M059J (cell line): Measurements from ENCODE around the gene PDE4B. TPM values are rescaled to one million over a fixed set of nuclear protein-coding genes. Genes with fewer than 3 reads are reported as not detected.

Experiments used
- DNase-seq: peaks from one replicate; pipeline ENCODE4 v3.0.0-alpha.2; 2012; ENCODE audit warnings: low read depth
- total RNA-seq: library from RNA; depleted of rRNA; stranded (reverse); fragments of >200 nt; shearing (Covaris generic); gene quantifications from 2 replicates; pipeline ENCODE4 v1.2.3, GENCODE V29; 2014

PDE4B gene
- total RNA-seq, 1 experiment from 2014 or later = 5.8 TPM

DNA sequence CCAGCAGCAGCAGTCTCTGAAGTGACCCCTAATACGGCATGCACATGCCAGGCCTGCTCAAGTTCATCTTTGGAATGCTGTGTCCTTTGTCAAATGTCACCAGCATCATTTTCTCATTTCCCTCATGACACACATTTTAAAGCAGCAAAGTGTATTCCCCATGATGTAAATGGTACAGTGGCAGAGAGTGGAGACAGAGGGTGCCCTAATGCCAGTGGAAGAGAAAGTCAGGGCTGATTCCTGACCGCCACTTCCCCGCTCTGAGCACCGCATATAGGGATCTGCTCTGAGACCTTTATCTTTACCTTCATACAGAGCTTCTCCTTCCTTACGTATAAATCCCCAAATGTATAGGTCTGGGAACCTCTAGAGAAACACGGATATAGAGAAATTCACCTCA is 518.9 kb downstream of the PDE4B start:
- DNase-seq = no peak

GRCh38 chr1:66312271-66312990 is 519.7 kb downstream of the PDE4B start:
- no peak for DNase-seq

DNA sequence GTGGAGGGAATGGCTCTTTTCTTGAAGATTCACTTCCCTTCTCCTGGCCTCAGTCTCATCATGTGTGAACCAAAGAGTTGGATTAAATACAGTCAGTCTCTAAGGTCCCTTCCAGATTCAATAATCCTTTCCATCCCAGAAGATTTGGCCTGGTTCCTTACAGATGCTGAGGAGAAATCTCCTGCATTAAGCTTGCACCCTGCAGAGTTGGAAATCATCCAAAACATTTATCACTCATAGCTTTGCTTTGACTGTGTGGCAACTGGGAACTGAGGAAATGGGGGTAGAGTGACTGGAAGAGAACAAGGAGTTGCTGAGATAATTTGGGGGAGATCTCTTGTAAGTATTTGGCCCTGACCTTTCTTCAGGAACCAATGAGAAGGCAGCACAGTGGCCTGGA is 520.7 kb downstream of the PDE4B start:
- peak; percentile 29 for DNase-seq

DNA sequence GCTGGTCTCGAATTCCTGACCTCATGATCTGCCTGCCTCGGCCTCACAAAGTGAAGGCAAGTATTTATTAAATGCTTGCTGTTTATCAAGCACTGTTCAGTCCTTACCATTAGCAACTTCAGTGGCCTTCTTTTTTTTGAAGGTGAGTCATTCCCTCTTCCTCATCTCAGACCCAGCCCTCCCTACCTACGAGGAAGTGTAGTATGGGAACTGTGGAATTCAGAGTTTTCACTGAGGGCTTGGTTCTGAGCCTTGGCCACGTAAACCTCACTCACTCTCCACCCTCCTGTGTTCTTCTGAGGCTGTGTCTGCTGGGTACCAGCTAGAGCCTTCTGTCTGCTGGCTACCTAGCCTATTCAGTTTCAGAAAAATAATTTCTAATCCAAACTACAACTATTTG is 523.0 kb downstream of the PDE4B start:
- DNase-seq = peak; percentile 71

GRCh38 chr1:66316464-66317247 is 524.0 kb downstream of the PDE4B start:
- DNase-seq = no peak

- DNase-seq = no peak
Observed at GRCh38 chr1:66317248-66317515, 524.5 kb downstream of the PDE4B start.

DNA sequence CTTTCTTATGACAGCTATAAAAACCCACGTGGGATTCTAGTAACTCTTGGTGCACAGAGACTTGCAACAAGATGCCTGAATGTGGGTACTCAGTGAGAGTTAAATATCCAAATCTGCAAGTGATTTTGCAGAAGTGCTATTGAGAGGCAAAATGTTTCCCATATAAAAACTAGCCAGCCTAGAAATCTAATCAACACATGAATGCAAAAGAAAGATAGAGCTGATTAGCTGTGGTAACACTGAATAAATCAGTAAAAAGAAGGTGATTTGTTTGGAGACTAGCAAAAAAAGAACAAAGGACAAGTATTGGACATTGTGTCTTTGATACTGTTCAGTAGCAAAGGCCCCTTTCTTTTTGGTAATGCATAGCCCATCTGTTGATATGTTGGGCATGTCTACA is 527.5 kb downstream of the PDE4B start:
- DNase-seq = no peak

DNA sequence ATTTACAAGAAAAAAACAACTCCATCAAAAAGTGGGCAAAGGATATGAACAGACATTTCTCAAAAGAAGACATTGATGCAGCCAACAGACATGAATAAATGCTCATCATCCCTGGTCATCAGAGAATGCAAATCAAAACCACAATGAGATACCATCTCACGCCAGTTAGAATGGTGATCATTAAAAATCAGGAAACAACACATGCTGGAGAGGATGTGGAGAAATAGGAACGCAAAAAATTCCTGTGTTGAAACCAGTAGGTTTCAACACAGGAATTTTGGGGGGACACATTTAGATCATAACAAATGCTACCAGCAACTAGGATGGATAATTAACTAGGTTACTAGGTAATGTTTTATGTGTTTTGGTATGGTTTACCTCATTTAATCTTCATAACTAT is 529.8 kb downstream of the PDE4B start:
- DNase-seq = peak; percentile 61

GRCh38 chr1:66323958-66324625 is 531.4 kb downstream of the PDE4B start:
- DNase-seq = peak; percentile 53

GRCh38 chr1:66325594-66326380 is 533.1 kb downstream of the PDE4B start:
- DNase-seq = no peak

GRCh38 chr1:66326867-66327266 is 534.2 kb downstream of the PDE4B start:
- DNase-seq = no peak

DNA sequence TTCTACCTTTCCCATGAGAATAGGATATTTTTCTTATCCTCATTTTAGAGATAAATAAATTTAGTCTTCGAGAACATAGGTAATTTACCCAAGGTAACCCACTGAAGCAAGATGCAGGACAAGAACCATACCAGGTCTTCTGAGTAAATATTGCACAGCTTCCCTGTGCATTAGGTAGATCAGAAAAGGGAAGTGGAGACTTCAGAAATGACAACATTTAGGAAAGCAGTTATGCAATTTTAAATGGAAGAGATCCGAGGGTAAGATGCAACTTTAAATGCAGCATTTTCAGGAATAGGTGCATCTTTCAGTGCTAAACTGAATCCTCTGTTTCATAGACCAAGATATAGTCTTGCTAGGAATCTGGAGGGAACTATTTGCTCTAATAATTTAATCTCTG is 534.9 kb downstream of the PDE4B start:
- no peak for DNase-seq

- DNase-seq = no peak
Observed at GRCh38 chr1:66328896-66329295, 536.2 kb downstream of the PDE4B start.

DNA sequence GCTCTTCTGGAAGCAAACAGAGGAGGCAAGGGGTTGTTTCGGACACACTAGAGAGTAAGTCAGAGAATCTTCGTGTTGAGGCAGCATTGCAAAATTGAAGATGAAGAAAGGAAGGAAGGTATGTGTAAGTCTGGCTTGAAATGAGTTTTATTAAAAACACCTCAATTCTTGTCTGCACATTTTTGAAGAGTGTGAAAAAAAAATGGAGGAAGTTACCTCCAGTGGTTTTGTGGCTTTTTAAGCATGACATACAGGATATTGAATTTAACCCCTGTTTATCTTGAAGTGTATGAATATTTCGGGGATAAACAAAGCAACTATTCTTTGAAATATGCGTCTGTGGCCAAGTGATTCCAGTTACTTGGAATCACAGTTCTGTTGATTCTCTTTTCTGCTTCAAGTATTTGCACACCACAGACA is 538.0 kb downstream of the PDE4B start:
- DNase-seq = peak; percentile 47

DNA sequence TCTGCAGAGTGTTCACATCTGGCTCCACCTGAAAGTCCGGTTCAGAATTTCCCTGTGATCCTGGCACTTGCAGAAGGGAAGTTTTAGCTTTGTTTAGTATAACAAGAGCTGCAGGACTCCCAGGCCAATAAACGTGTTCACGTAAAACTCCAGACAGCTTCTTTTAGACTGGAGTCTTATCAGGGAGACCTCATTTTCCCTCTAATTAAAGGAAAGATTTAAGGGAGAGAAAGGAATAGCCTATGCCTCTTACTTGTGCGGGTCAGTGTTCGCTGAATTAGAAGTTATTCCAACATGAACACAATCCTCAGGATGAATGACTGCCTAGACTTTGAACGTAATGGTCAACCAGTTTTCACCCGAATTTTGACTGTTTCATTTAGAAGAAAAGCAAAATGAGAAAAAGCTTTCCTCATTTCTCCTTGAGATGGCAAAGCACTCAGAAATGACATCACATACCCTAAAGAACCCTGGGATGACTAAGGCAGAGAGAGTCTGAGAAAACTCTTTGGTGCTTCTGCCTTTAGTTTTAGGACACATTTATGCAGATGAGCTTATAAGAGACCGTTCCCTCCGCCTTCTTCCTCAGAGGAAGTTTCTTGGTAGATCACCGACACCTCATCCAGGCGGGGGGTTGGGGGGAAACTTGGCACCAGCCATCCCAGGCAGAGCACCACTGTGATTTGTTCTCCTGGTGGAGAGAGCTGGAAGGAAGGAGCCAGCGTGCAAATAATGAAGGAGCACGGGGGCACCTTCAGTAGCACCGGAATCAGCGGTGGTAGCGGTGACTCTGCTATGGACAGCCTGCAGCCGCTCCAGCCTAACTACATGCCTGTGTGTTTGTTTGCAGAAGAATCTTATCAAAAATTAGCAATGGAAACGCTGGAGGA is 539.2 kb downstream of the PDE4B start:
- peak; percentile 80 for DNase-seq

DNA sequence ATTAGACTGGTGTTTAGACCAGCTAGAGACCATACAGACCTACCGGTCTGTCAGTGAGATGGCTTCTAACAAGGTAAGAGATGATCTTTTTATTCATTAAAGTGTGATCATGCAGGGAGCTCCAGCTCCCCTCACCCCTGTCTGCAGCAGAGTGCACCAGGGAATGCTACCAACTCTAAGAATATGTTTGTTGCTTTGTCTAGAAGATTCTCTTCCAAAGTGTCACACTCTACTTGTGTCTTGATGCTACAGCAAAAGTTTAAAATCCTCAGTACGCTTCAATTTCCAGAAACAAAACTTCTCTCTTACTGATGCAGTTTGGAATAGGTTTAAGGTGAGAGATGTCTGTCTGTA is 539.8 kb downstream of the PDE4B start:
- DNase-seq = no peak

DNA sequence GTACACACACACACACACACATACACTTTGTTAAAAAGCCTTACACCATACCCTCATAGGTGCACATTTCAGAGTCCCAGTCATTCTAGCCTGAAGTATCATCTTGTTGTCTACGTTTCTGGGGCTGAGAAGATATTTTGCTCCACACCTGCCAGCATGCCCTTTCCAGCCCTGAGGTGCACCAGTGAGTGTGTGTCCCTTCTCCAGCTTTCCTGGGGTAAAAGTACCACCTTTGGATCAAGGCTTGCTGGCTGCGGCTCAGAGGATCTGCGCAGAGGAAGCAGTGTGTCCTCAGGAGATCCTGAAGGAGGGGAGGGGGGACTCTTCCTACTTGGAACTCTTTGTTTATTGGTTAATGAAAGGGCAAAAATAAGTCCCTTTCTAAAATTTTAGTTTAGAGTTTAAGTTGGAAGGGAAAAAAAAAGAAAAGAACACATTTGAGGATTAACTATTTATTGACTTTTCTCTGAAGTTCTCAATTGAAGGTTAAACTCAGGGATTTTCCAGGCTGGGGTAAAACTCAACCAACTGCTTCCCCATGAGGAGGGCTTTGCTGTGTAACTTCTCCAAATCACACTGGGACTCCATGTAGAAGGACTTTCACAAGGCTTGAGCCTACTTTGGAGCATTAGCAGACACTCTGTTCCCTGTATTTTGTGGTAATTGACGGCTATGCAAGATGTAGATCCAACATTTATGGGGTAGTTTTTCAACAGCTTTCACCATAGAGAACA is 540.9 kb downstream of the PDE4B start:
- DNase-seq = no peak

DNA sequence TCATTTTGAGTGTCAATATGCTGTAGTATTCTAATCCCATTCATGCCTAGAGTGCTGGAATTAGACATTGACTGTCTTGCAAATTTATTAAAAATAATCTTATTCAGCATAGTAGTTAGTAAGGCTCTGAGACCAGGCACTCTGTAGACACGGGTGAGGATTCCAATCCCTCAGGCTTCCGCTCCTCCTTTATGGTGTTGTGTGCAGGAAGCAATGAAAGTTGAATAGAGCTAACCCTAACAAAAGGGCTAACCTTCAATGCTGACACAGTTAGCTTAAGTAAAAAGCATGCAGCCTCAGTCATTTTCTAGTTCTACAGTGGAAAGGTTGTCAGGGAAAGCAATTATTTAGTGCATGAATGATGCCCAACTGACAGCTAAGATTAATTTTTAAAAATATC is 541.6 kb downstream of the PDE4B start:
- DNase-seq = no peak

- no peak for DNase-seq
Observed at GRCh38 chr1:66335125-66335524, 542.4 kb downstream of the PDE4B start.

- no peak for DNase-seq
Observed at GRCh38 chr1:66335859-66336640, 543.4 kb downstream of the PDE4B start.
